ENCODE measurements around the gene CD82.

- TF ChIP-seq, protein P1, sequence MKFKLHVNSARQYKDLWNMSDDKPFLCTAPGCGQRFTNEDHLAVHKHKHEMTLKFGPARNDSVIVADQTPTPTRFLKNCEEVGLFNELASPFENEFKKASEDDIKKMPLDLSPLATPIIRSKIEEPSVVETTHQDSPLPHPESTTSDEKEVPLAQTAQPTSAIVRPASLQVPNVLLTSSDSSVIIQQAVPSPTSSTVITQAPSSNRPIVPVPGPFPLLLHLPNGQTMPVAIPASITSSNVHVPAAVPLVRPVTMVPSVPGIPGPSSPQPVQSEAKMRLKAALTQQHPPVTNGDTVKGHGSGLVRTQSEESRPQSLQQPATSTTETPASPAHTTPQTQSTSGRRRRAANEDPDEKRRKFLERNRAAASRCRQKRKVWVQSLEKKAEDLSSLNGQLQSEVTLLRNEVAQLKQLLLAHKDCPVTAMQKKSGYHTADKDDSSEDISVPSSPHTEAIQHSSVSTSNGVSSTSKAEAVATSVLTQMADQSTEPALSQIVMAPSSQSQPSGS (IDR thresholded peaks at IDR 0.05; ENCODE audit: low read length): no peak
- no peak for TF ChIP-seq YY1 (IDR thresholded peaks at IDR 0.05; ENCODE audit: low read depth, low read length)
- no peak for TF ChIP-seq CTCF (IDR thresholded peaks at IDR 0.05; ENCODE audit: control extremely low read depth in 1 of 3, insufficient read depth in 1 of 3, low read depth in 1 of 3, low read length in 3 of 3)
- TF ChIP-seq FOSL1 (IDR thresholded peaks at IDR 0.05; ENCODE audit: insufficient read depth, low read depth, low read length): no peak
- TF ChIP-seq EP300 (IDR thresholded peaks at IDR 0.05; ENCODE audit: borderline replicate concordance in 1 of 2, low read depth in 2 of 2, low read length in 2 of 2): no peak
- TF ChIP-seq POLR2A (IDR thresholded peaks at IDR 0.05; ENCODE audit: control extremely low read depth in 1 of 2, low read depth in 2 of 2, low read length in 2 of 2): no peak
- no peak for TF ChIP-seq CHD2 (IDR thresholded peaks at IDR 0.05; ENCODE audit: low read length)
- no peak for TF ChIP-seq EZH2 (IDR thresholded peaks at IDR 0.05; ENCODE audit: low read depth, low read length, severe bottlenecking)
- TF ChIP-seq GABPA (IDR thresholded peaks at IDR 0.05; ENCODE audit: borderline replicate concordance, insufficient read depth, low read length): no peak
- TF ChIP-seq JUND (IDR thresholded peaks at IDR 0.05; ENCODE audit: low read length): no peak
- no peak for TF ChIP-seq SUZ12 (IDR thresholded peaks at IDR 0.05; ENCODE audit: low read length)
- no peak for TF ChIP-seq NRF1 (IDR thresholded peaks at IDR 0.05; ENCODE audit: low read depth, low read length)
- TF ChIP-seq CREB1 (IDR thresholded peaks at IDR 0.05): no peak
These were observed 33.8 kb upstream of the CD82 start for GRCh38 chr11:44531636-44532035.
